H54 (cell line): Measurements from ENCODE around the gene STXBP1.
A peak's percentile ranks its signal among the peaks of the same experiment; 100 is the strongest.

Experiments used
- DNase-seq: peaks from one replicate; pipeline ENCODE4 v3.0.0; 2011; ENCODE audit warnings: low spot score, mixed read lengths; ENCODE audit not compliant: insufficient read length
- FAIRE-seq: peaks from 3 replicates; lab custom pipeline; 2011; peaks lifted over from hg19 to GRCh38; lab: Jason Lieb, UNC
- POLR2A ChIP-seq: IDR thresholded peaks from 2 replicates; pipeline ENCODE4 v1.6.1; 2011; ENCODE audit warnings: low read depth, mild to moderate bottlenecking, low read length

STXBP1 gene

DNA sequence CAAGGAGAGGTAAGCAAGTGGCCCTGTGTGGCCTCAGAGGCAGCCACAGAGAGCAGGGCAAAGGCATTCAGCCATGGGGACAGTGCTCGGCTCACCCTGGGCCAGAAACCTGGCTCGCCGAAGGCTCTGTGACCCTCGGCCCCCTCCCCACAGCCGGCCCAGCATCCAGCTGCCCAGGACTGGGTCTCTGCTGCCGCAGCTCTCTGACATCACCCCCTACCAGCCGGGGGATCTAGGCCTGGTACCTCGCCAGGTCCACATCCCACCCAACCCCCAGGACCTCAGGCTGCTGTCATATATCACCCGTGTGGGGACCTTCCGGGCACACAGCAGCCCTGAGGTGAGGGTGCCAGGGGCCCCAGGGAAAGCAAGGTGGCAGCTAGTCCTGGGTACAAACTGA, 100.8 kb downstream of the STXBP1 start:
- FAIRE-seq: no peak
- DNase-seq: no peak
- no peak for TF ChIP-seq POLR2A

DNA sequence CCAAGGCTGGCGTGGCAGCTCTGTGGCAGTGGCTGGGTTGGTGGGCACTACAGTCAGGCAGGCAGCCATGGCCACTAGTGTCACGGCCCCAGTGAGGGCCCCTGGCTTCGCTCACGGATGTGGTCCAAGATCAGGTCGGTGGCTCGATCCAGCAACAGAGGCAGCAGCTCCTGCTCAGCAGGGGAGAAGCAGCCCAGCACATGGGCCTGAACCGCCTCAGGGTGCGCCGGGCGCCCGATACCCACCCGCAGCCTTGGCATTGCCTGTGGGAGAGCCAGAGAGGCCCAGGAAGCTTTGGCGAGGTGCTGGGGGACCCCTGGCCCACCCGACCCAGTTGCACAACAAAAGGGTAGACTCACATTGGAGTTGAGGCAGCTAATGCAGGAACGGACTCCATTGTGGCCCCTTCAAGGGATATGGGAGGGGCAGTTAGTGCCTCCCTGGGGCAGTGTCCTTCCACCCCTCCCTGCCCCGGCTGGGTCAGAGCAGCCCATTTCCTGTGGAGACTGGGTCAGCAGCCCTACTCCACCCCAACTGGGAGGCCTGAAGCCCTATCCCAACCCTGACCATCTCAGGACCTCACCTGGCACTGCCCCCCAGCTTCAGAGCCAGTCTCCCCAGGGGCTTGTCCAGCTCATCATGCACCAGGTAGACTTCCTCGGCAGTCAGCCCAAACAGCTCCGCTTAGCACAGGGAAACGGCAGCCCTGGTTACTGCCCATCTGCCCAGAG, 102.1 kb downstream of the STXBP1 start:
- DNase-seq (peak; percentile 61), FAIRE-seq (no peak)
- no peak for TF ChIP-seq POLR2A

DNA sequence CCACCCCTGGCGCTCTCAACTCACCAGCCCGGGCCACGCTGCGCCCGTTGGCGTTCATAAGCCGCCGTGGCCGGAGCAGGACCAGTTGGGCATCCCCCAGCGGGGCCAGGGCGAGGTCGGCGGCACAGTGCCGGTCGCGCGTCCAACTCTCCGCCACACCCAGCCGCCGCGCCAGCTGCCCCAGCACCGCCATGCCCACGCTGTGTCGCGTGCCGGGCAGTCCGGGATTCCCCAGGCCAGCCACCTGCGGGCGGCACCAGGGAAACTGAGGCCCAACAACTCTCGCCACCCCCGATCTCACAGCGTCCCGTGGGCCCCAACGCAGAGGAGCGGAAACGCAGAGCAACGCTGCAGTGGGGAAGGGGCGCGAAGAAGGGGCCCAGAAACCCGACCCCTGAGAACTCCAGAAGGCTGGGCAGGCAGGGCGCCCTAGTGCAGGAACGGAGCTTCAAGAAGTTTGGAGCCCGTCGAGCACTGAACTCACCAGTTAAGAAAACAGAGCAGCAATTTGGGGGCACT, 102.9 kb downstream of the STXBP1 start:
- FAIRE-seq (no peak), DNase-seq (peak; percentile 56)
- no peak for TF ChIP-seq POLR2A

DNA sequence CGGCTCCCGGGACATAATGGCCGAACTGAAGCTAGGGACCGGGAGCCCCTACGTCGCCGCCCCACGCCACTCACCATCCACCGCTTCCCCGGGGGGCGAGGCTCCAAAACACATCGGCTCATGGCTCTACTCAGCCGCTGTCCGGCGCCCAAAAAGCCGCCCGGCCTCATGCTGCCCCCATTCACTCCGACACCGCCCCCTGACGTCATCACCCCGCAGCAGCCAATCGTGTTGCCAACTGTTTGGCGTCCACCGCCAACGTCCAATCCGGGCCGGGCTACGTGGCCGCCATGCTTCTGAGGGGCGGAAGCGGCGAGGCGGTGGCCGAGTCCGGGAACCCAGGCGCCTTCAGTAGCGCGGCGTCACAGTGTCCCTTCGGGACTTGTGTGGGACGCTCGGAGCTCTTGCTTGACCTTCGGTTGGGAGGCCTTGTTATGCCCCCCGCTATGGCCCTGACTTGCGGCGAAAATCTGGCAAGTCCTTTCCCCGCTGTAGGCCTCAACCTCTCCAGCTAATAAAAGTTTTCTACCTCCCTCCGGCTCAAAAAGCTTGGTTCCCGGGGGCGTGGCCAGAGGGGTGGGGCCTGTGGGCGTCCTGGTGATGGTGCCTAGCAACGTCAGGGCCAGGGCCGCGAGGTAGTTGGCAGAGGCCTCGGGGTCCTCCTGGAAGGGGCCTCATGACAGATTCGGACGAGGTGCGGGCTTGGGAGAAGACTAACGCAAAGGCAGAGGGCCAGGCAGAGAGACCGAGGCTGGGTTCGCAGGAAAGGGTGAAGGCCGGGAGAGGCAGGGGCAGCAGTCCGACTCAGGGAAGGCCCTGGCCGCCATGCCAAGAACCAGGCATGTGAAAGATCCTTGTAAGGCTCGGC, 103.6 kb downstream of the STXBP1 start, which contains the start of the genes PTRH1 and TTC16:
Gene PTRH1, minus strand, starts transcription at position 194 of the 868 bp plus-strand sequence. Its CDS starts 24 bp downstream, at position 170.
Gene TTC16, plus strand, starts transcription at position 610 of the 868 bp plus-strand sequence. Its CDS starts 67 bp downstream, at position 677.
- FAIRE-seq: peak; percentile 81
- peak; percentile 21; the same call in 1 of the 2 replicates for TF ChIP-seq POLR2A
- DNase-seq: peak; percentile 99

DNA sequence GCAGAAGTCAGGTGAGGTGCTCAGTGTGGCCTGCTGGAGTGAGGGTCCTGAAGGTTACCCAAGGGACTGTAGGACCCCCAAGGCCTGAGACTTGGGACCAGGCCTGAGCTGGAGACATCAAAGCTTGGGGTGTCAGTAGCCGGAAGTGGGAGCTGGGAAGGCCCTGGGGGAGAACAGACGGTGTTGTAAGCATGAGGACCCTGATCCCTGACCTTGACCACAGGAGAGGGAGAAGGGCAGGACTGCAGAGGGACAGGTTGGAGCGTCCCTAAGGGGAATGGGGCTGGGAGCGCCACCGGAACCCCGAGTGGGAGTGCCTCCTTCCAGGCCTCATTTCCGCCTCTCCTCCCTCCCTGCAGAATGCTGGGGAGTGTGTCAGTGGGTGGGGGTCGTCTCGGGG, 104.3 kb downstream of the STXBP1 start:
- TF ChIP-seq POLR2A: no peak
- DNase-seq (no peak), FAIRE-seq (no peak)

DNA sequence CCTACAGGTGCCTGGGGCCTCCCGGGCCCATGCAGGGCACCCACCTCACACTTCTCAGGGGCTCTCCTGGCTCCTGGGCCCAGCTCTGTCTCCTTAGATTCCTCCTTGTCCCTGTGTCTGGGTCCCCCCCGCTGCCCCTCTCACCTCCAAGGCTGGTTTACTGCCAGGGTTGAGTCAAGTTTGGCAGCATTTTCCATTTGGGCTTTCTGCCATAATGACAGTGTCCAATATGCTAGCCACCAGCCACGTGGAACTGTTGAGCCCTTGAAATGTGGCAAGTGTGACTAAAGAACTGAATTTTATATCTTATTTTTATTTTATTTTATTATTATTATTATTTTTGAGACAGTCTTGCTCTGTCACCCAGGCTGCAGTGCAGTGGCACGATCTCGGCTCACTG, 105.7 kb downstream of the STXBP1 start:
- no peak for FAIRE-seq
- TF ChIP-seq POLR2A: no peak

DNA sequence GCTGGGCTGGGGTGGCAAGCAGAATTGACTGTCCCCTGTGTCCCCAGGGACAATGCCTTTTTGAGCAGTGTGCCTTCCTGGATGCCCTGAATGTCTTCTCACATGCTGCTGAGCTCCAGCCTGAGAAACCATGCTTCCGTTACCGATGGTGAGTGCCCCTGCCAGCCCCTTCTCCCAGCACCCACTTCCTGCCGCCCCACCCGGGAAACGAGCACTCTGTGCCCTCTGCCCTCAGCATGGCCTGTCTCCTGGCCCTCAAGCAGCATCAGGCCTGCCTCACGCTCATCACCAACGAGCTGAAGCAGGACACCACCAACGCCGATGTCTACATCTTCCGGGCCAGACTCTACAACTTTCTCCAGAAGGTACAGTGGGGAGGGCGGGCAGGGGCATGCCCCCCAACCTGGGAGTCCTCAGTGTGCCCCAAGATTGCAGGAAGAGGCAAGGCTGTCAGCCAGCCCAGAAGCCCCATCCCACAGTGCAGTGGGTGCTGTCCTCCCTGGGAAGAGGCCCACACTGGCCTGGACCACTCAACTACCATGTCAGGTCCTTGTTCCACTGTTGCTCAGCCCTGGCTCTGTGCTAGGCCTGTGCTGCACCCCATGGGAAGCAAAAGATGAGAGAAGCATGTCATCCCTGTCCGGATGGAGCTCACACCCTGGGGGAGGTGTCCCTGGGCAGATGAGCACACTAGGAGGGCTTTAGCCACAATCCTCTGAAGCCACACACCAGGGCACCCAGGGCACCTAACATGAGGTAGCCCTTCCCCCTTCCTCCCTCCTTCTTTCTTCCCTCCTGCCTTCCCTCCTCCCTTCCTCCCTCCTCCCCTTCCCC, 108.2 kb downstream of the STXBP1 start:
- no peak for DNase-seq
- no peak for TF ChIP-seq POLR2A
- FAIRE-seq: no peak

More for the DNA sequence above, 105.7 kb downstream of the STXBP1 start:
- DNase-seq: no peak

DNA sequence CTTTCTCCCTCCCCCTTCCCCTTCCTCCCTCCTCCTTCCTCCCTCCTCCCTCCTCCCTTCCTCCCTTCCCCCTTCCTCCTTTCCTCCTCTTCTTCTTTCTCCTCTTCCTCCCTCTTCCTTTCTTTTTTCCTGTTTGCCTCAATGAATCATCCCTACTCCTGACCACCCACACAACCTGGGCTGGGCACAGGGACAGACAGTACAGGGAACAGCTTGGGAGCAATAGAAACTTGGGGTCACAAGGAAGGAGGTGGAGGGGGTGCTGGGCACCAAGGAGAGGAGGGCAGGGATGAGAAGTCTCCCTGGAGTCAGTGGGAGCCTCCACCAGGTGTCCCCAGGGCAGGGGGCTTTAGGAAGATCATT, 108.8 kb downstream of the STXBP1 start:
- FAIRE-seq (no peak), DNase-seq (no peak)
- TF ChIP-seq POLR2A: no peak

DNA sequence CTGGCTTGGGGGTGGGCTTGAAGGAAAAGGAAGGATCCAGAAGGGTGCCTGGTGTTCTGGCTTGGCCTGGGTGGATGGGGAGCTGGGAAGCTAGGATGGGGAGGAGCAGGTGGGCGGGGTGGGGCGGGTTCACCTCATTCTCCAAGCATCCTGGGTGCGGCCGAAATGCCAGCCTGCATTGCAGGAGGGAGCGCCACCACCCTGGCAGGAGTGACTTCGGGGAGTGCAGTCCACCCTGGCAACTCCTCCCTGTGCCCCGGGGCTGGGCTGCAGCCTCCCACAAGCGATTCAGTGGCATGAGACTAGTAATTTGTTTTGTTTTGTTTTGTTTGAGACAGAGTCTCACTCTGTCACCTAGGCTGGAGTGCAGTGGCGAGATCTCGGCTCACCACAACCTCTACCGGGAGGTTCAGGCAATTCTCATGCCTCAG, 109.3 kb downstream of the STXBP1 start:
- TF ChIP-seq POLR2A: no peak
- FAIRE-seq: no peak
- peak; percentile 96 for DNase-seq

DNA sequence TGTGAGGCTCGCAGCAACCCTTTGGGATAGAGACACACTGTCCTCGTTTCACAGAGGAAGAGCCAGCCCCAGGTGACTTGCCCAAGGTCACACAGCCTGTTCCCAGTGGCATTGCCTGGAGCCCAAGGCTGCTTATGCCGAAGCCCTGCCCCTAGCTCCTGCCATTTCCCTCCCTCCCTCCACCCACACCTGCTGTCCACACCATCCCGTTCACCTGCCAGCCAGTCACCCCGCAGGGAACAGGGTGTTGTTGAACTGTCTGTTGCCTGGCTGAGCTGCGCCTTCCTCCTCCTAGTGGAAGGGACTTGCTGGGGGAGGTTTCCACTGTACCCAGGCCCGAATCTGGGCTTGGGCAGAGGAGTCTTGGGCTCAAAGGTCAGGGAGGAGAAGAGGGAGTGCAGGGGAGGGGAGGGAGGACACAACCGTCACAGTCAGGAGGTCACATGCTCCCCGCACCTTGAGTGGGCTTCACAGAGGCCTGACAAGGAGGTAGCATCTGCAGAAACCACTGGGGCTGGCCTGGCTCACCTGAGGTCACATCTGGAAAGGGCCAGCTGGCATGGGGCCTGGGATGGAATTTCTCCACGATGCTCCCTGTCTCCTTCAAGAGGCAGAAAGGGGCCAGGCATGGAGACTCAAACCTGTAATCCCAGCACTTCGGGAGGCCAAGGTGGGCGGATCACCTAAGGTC, 110.1 kb downstream of the STXBP1 start:
- DNase-seq (no peak), FAIRE-seq (no peak)
- no peak for TF ChIP-seq POLR2A

DNA sequence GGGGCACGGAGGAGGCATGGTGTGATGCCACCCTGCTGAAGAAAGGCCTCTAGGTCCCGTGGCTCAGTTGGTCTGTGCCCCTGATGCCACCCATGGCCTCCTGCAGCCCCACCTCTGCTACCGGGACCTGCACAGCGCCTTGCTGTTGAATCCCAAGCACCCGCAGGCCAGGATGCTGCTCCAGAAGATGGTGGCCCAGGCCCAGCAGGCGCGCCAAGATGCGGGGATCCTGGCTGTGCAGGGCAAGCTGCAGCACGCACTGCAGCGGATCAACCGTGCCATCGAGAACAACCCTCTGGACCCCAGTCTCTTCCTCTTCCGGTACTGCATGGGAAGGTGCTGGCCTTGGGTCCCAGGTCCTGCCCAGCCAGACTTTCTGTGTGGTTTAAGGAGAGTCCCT, 110.9 kb downstream of the STXBP1 start:
- TF ChIP-seq POLR2A: no peak
- no peak for DNase-seq
- FAIRE-seq: no peak

DNA sequence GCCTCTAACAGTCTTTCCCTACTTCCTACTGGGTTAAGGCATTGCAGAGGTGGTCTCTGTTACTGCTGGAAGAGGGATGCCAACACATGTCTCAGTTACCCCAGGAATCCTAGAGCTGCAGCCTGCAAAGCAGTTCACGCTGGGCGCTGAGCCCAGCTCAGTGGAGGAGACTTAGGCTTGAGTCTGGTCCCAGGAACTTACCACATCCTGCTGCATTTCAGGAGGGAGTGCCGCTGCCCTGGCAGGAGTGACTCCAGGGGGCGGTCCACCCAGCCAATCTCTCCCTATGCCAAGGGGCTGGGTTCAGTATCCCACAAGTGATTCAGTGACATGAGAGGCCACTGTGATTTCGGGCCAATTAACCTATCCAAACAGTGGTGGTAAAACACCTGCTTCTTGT, 111.4 kb downstream of the STXBP1 start:
- FAIRE-seq (peak; percentile 86), DNase-seq (peak; percentile 97)
- TF ChIP-seq POLR2A: no peak

DNA sequence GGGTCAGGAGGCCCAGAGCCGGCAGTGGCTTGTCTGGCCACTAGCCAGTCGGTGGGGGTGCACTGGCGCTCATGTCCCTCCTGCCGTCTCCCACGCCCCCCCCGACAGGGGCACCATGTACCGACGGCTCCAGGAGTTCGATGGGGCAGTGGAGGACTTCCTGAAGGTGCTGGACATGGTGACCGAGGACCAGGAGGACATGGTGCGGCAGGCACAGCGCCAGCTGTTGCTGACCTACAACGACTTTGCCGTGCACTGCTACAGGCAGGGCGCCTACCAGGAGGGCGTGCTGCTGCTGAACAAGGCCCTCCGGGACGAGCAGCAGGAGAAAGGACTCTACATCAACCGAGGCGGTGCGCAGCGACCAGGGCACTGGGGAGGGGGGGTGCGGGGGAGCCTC, 111.9 kb downstream of the STXBP1 start:
- FAIRE-seq (no peak), DNase-seq (no peak)
- no peak for TF ChIP-seq POLR2A
